Sigmoid colon (tissue), 4 donors: ENCODE measurements around the gene FSD1L.

Experiments used
- CTCF ChIP-seq, 4 experiments: fragments of 450-650 bp in 3 of 4; fragments of 200-600 bp in 1 of 4; IDR thresholded peaks; one replicate each; pipeline ENCODE4 v1.5.1; 2016 to 2019; ENCODE audit warnings: antibody characterized with exemption in 4 of 4, mild to moderate bottlenecking in 3 of 4, moderate library complexity in 2 of 4
- POLR2A ChIP-seq, 2 donors: fragments of 450-650 bp; IDR thresholded peaks; one replicate each; pipeline ENCODE4 v1.6.1; 2016; ENCODE audit warnings: antibody characterized with exemption in 2 of 2, mild to moderate bottlenecking in 2 of 2, moderate library complexity in 2 of 2
- POLR2AphosphoS5 ChIP-seq, 4 donors: sonication (generic); formaldehyde crosslinking; IDR thresholded peaks; one replicate each; pipeline ENCODE4 v1.6.1; 2017; ENCODE audit warnings: antibody characterized with exemption in 4 of 4

- TF ChIP-seq CTCF (IDR thresholded peaks at IDR 0.05): no peak
- TF ChIP-seq POLR2AphosphoS5 (IDR thresholded peaks at IDR 0.05): no peak
- no peak for TF ChIP-seq POLR2A (IDR thresholded peaks at IDR 0.05)
These were observed 11.5 kb downstream of the FSD1L start for GRCh38 chr9:105459336-105459735.
